Stomach (tissue), 9 donors: ENCODE measurements around the gene COL8A2. TPM values are rescaled to one million over a fixed set of nuclear protein-coding genes. Genes with fewer than 3 reads are reported as not detected.

Experiments
- DNase-seq, 2 donors: peaks; one replicate each; pipeline versions ENCODE4 v3.0.0 to v3.0.0-alpha.2; 2013 to 2019
- H3K27ac ChIP-seq, 5 donors: fragments of 200-600 bp in 4 of 5; sonication (generic) in 4 of 5; one replicate each; pipeline ENCODE4 v1.5.1; 2013 to 2019; ENCODE audit warnings: mild to moderate bottlenecking in 1 of 5, moderate library complexity in 1 of 5
- H3K27me3 ChIP-seq, 3 donors: fragments of 200-600 bp; sonication (generic); one replicate each; pipeline ENCODE4 v1.5.1; 2017 to 2019; ENCODE audit warnings: mixed run types in 1 of 3
- H3K36me3 ChIP-seq, 4 donors: fragments of 200-600 bp; sonication (generic); 1 replicate in 3 of 4; 2 replicates in 1 of 4; pipeline ENCODE4 v1.5.1; 2016 to 2019
- H3K4me1 ChIP-seq, 4 donors: fragments of 200-600 bp; sonication (generic); one replicate each; pipeline ENCODE4 v1.5.1; 2016 to 2019
- H3K4me3 ChIP-seq, 4 donors: fragments of 200-600 bp; sonication (generic) in 3 of 4; one replicate each; pipeline ENCODE4 v1.5.1; 2016 to 2019; ENCODE audit warnings: mild to moderate bottlenecking in 1 of 4
- H3K9me3 ChIP-seq, 4 donors: fragments of 200-600 bp; sonication (generic); one replicate each; pipeline ENCODE4 v1.5.1; 2016 to 2019
- EP300 ChIP-seq: sonication (generic); formaldehyde crosslinking; IDR thresholded peaks from one replicate; pipeline ENCODE4 v1.6.1; 2017; ENCODE audit warnings: antibody characterized with exemption
- POLR2A ChIP-seq, 4 donors: fragments of 450-650 bp; IDR thresholded peaks; one replicate each; pipeline ENCODE4 v1.6.1; 2016; ENCODE audit warnings: antibody characterized with exemption in 4 of 4, control low read depth in 2 of 4, mild to moderate bottlenecking in 1 of 4, moderate library complexity in 1 of 4
- POLR2AphosphoS5 ChIP-seq, 3 donors: sonication (generic); formaldehyde crosslinking; IDR thresholded peaks; one replicate each; pipeline ENCODE4 v1.6.1; 2016; ENCODE audit warnings: antibody characterized with exemption in 3 of 3
- WGBS, 5 donors: extraction: QIAGEN DNeasy Blood & Tissue Kit in 3 of 5; methylation state at CpG; one replicate each; pipeline versions ENCODE4 v1.1.5 to v1.1.7; 2013 to 2018; 5-methylcytosine and 5-hydroxymethylcytosine counted together
- intact Hi-C: fragments of 100-400 bp; cut with DNase I; formaldehyde crosslinking; loops from one replicate; pipeline ENCODE4 v1.15.1; 2023; ENCODE audit warnings: low total_unique reads
- polyA plus RNA-seq, 3 donors: library from polyadenylated mRNA; stranded (reverse); fragments of 200-250 nt; gene quantifications; one replicate each; pipeline ENCODE4 v1.2.3, GENCODE V29; 2013
- total RNA-seq, 5 donors: library from RNA; depleted of rRNA; stranded (reverse); fragments of >200 nt; gene quantifications; one replicate each; pipeline versions ENCODE4 v1.1.0 to v1.2.3, GENCODE V29; 2014 to 2016
- TF ChIP-seq, protein P1 (sequence below), 7 experiments: fragments of 450-650 bp in 4 of 7; fragments of 200-600 bp in 3 of 7; sonication (generic) in 3 of 7; IDR thresholded peaks; one replicate each; pipeline ENCODE4 v1.5.1; 2016 to 2019; ENCODE audit warnings: antibody characterized with exemption in 7 of 7, control low read depth in 2 of 7, mild to moderate bottlenecking in 1 of 7
- donor health status: healthy with polysubstance abuse.
- donor health status: Bipolar disorder and iron deficiency.
- donor health status: healthy.

COL8A2 gene
- total and polyA plus RNA-seq, 8 donors, result 0.92 to 19.2 (median 4.3) TPM

DNA sequence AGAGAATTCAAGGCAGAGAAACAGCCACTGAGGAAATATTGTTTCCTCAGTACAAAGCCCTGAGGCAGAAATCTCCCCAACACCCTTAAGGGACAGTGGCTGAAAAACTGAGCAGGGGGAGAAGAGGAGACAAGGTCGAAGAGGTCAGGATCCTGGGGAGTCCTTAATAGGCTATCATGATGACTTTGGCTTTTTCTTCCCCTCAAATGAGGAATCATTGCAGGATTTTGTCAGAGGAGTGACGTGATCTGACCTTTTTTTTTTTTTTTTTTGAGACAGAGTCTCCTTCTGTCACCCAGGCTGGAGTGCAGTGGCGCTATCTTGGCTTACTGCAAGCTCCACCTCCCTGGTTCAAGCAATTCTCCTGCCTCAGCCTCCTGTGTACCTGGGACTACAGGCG, 41.1 kb upstream of the COL8A2 start:
- no peak overlapping the region for H3K4me3 ChIP-seq
- no peak for DNase-seq
- peaks cover 6 to 31% (median 17%) of the 10 kb centered on the region in 4 donors for H3K36me3 ChIP-seq
- H3K27me3 ChIP-seq, result no peaks in the 10 kb centered on the region
- no peaks in the 10 kb centered on the region for H3K9me3 ChIP-seq
- H3K4me1 ChIP-seq, result peaks cover 25 to 89% (median 58%) of the 10 kb centered on the region in 4 donors
- intact Hi-C loops, result no loop called here
- TF ChIP-seq, protein P1, sequence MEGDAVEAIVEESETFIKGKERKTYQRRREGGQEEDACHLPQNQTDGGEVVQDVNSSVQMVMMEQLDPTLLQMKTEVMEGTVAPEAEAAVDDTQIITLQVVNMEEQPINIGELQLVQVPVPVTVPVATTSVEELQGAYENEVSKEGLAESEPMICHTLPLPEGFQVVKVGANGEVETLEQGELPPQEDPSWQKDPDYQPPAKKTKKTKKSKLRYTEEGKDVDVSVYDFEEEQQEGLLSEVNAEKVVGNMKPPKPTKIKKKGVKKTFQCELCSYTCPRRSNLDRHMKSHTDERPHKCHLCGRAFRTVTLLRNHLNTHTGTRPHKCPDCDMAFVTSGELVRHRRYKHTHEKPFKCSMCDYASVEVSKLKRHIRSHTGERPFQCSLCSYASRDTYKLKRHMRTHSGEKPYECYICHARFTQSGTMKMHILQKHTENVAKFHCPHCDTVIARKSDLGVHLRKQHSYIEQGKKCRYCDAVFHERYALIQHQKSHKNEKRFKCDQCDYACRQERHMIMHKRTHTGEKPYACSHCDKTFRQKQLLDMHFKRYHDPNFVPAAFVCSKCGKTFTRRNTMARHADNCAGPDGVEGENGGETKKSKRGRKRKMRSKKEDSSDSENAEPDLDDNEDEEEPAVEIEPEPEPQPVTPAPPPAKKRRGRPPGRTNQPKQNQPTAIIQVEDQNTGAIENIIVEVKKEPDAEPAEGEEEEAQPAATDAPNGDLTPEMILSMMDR (IDR thresholded peaks at IDR 0.05), result no peak
- TF ChIP-seq POLR2A (IDR thresholded peaks at IDR 0.05), result no peak
- no peak for TF ChIP-seq EP300
- TF ChIP-seq POLR2AphosphoS5 (IDR thresholded peaks at IDR 0.05), result no peak
- 64 to 82% (median 73%) methylated on average over 4 of the region's 4 CpGs for whole genome bisulfite sequencing, 5 donors
- H3K27ac ChIP-seq, result peak overlapping the region in 3 of 5 donors; percentile 49 to 98 (median 55)

GRCh38 chr1:36165145-36165544, 40.1 kb upstream of the COL8A2 start:
- H3K27me3 ChIP-seq, result no peaks in the 10 kb centered on the region
- no peaks in the 10 kb centered on the region for H3K9me3 ChIP-seq
- TF ChIP-seq, protein P1 (IDR thresholded peaks at IDR 0.05), result no peak
- TF ChIP-seq POLR2A (IDR thresholded peaks at IDR 0.05), result no peak
- TF ChIP-seq EP300, result no peak
- no peak for TF ChIP-seq POLR2AphosphoS5 (IDR thresholded peaks at IDR 0.05)
- intact Hi-C loops, result no loop called here
- peaks cover 35 to 99% (median 67%) of the 10 kb centered on the region in 4 donors for H3K4me1 ChIP-seq
- no peak overlapping the region for H3K4me3 ChIP-seq
- peaks cover 0 to 21% (median 9%) of the 10 kb centered on the region in 4 donors for H3K36me3 ChIP-seq
- 57 to 100% (median 100%) methylated on average over 1 of the region's 1 CpG for WGBS, 5 donors
- DNase-seq, result no peak
- H3K27ac ChIP-seq, result peak overlapping the region in 2 of 5 donors; percentile 55 to 98

- TF ChIP-seq, protein P1 (IDR thresholded peaks at IDR 0.05), result peak in 1 of 7 experiments; percentile 9
- TF ChIP-seq POLR2A (IDR thresholded peaks at IDR 0.05), result no peak
- Histone ChIP-seq H3K27ac (peak overlapping the region in 4 of 5 donors; percentile 7 to 98 (median 54)), H3K4me1 (peaks cover 42 to 100% (median 70%) of the 10 kb centered on the region in 4 donors), H3K4me3 (no peak overlapping the region), H3K27me3 (no peaks in the 10 kb centered on the region), H3K9me3 (no peaks in the 10 kb centered on the region), H3K36me3 (peaks cover 0 to 16% (median 8%) of the 10 kb centered on the region in 4 donors)
- intact Hi-C loops, result no loop called here
- no peak for DNase-seq
- 83 to 100% (median 89%) methylated on average over 2 of the region's 2 CpGs for WGBS, 5 donors
Observed at GRCh38 chr1:36164361-36164760, 39.3 kb upstream of the COL8A2 start.

GRCh38 chr1:36163426-36163825, 38.4 kb upstream of the COL8A2 start:
- intact Hi-C loops, result no loop called here
- TF ChIP-seq POLR2A (IDR thresholded peaks at IDR 0.05) (no peak), EP300 (no peak), POLR2AphosphoS5 (IDR thresholded peaks at IDR 0.05) (no peak)
- TF ChIP-seq, protein P1 (IDR thresholded peaks at IDR 0.05), result no peak
- DNase-seq, result no peak
- H3K9me3 ChIP-seq, result no peaks in the 10 kb centered on the region
- peak overlapping the region in 3 of 5 donors; percentile 87 to 100 (median 98) for H3K27ac ChIP-seq
- H3K4me1 ChIP-seq, result peaks cover 47 to 100% (median 73%) of the 10 kb centered on the region in 4 donors
- no peak overlapping the region for H3K4me3 ChIP-seq
- H3K27me3 ChIP-seq, result no peaks in the 10 kb centered on the region
- peaks cover 0 to 17% (median 8%) of the 10 kb centered on the region in 4 donors for H3K36me3 ChIP-seq
